Fibroblast of mammary gland (primary cell): ENCODE results near the gene LOX.

Source experiments
- DNase-seq: peaks from one replicate; pipeline ENCODE4 v3.0.0-alpha.2; 2010; ENCODE audit warnings: low read depth
- H3K4me3 ChIP-seq: 2 replicates; pipeline ENCODE4 v1.5.1; 2011; ENCODE audit warnings: low read depth, mild to moderate bottlenecking, low read length, moderate library complexity; ENCODE audit not compliant: control insufficient read depth
- TF ChIP-seq, protein P1 (sequence below): conservative IDR thresholded peaks from 2 replicates; pipeline ENCODE4 v1.5.1; 2011; ENCODE audit warnings: low read depth, low read length, inconsistent platforms; ENCODE audit not compliant: control insufficient read depth, insufficient read depth

Gene LOX

DNA sequence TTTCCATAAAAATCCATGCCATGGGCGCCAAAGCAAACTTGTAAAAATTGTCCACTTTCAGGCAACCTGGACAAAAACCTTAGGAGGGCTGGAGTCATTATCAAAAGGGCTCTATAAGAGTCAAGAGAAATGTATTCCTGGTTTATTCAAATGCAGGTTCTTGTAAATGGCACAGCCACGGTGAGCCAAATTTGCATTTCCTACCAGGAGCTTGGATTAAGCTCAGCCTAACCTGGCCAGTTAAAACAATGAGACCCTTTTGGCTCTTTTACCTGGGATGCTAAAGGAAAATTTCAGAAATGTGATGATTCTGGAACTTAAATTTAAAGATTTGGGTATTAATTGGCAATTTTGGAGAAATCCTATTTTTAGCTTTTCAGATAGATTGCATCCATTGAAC, 42.4 kb upstream of the LOX start:
- TF ChIP-seq, protein P1, sequence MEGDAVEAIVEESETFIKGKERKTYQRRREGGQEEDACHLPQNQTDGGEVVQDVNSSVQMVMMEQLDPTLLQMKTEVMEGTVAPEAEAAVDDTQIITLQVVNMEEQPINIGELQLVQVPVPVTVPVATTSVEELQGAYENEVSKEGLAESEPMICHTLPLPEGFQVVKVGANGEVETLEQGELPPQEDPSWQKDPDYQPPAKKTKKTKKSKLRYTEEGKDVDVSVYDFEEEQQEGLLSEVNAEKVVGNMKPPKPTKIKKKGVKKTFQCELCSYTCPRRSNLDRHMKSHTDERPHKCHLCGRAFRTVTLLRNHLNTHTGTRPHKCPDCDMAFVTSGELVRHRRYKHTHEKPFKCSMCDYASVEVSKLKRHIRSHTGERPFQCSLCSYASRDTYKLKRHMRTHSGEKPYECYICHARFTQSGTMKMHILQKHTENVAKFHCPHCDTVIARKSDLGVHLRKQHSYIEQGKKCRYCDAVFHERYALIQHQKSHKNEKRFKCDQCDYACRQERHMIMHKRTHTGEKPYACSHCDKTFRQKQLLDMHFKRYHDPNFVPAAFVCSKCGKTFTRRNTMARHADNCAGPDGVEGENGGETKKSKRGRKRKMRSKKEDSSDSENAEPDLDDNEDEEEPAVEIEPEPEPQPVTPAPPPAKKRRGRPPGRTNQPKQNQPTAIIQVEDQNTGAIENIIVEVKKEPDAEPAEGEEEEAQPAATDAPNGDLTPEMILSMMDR: no peak
- no peak overlapping the region for H3K4me3 ChIP-seq
- DNase-seq: no peak

DNA sequence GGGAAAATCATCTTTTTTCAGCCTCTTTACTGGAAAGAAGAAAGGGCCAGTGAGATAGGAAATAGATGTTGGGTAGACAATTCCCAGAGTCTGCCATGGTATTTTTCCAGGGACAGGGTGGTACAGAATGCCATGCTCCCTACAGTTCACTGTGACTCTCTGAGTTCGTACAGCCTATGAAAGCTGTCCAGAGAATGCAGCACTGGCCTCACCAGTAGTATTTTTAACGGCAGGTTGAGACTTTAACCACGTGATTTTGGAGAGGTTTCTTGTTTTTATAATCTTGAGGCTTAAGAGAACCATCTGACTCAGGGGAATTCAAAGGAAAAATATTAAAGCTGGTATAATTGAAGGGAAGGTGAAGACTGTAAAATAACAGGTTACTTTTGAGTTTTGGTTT, 41.1 kb upstream of the LOX start:
- no peak for DNase-seq
- no peak overlapping the region for H3K4me3 ChIP-seq
- TF ChIP-seq, protein P1: no peak

DNA sequence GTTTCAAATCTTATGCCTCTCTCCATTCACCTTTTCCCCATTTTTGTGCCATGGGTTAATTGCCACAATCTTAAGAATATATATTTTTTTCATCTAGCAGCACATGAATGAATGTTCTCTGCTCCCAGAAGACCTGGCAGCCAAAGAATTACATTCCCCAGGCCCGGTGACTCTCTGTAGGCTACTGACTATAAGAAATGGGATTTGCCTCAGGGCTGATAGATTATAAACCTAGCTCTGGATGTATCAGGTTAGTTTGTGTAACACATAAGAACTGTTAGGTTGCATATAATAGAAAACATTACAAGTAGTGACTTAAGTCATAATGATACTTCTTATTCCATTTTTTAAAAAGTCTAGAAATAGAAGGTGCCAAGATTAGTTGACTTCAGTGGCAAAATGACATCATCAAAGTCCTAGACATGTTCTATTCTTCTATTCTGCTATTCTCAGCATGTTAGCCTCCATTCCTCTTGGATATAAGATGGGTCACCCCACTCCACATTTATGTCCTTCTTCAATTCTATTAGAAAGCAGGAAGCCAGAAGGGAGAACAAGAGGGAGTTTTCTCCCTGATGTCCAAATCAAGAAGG, 40.4 kb upstream of the LOX start:
- no peak for DNase-seq
- TF ChIP-seq, protein P1: no peak
- no peak overlapping the region for H3K4me3 ChIP-seq

DNA sequence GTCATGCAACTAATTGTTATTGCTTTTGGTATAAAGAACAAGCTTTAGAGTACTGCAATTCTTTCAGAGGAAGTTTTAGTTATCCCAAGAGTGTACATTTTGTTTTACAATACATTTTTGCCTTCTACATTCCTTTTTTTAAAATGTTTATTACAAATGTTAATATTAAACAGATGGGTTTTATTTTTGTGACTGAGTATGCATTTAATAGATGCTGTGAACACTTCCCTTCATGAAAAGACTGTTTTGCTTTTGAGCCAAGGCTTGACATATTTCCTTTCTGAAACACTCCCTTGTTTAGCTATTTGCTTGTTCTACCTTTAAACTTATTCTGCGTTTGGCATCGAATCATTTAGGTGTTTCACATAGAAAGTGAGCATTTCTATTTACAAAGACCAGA, 36.4 kb upstream of the LOX start:
- DNase-seq: no peak
- H3K4me3 ChIP-seq: no peak overlapping the region
- TF ChIP-seq, protein P1: no peak

DNA sequence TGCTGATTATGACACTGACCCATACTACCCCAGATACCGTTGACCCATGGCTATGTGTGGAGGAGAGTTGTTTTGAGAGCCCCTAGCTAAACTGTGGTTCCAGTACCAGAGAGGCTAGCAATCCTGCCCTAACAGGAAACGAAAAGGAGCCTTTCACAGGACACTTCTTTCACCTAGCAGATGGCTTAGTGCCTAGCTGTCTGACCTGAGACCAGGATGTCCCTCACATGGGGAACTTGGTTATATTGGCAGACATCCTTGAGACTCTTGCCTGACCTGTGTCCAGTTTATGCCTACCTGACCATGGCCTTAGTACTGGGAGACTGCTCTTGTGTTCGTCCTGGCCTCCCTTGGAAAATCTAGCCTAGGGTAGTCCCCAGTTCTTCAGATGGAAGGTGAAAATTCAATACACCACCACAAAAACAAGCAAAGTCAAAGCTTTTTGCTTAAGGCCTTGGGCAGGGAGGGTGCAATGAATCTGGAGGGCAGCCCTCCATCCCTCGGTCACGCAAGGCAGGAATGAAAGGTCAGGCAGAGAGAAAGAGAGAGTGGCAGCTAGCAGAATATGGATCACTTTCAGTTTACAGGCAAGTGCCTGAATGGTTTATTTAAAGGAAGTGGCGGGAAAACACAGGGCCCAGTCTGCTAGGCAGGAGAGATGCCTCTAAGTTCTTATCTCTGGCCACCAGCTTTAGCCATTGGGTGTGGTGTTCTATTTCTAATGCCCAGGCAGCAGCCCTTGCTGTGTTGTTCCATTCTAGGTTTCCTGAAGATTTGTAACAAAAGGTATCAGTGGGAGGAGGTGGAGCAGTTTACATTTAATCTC, 34.9 kb upstream of the LOX start:
- TF ChIP-seq, protein P1: no peak
- H3K4me3 ChIP-seq: no peak overlapping the region
- no peak for DNase-seq

DNA sequence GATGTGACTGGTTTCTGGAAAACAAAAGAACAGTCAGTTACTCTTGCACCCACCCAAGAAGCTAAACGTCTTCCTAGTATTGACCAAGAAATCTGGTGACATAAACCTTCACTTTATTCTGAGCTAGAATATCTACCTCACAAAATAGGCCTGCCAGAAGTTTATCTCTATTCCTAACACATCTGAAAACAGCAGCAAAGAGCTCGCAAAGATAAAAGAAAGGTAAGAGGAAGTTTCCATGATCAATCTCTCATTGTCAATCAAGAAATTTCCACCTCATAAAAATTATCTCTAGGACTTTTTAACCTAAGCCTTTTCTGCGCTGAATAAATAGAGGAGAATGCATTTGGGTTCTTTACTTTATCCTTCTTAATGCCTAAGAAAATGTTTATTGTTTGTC, 34.0 kb upstream of the LOX start:
- DNase-seq: no peak
- H3K4me3 ChIP-seq: no peak overlapping the region
- TF ChIP-seq, protein P1: no peak

DNA sequence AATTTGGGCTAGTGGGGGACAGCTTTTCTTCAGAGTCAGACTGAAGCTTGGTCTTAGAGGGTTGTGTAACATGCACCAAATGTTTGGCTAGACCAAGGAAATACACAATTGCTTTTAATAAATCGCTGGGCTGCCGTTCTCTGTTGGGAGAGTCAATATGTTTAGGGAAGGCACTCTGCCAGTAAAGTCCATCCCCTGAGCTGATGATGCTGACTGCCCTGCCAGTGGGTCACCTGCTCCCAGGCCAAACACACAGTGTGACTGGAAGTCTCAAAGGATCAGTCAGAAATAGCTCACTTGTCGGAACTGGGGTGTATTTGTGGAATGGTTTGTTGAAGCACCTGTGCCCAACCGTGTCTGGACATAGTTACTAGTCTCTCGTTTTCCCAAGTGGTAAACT, 33.4 kb upstream of the LOX start:
- DNase-seq: no peak
- TF ChIP-seq, protein P1: no peak

More for the DNA sequence above, 33.4 kb upstream of the LOX start:
- H3K4me3 ChIP-seq: no peak overlapping the region
